Upper lobe of left lung (tissue), 4 donors: Measurements from ENCODE around the gene PRKAG2.

Source experiments
- POLR2A ChIP-seq, 4 donors: fragments of 450-650 bp; IDR thresholded peaks; one replicate each; pipeline ENCODE4 v1.5.1; 2016 to 2017; ENCODE audit warnings: antibody characterized with exemption in 4 of 4, mild to moderate bottlenecking in 2 of 4
- POLR2AphosphoS5 ChIP-seq, 2 donors: sonication (generic); formaldehyde crosslinking; IDR thresholded peaks; one replicate each; pipeline ENCODE4 v1.5.1; 2017; ENCODE audit warnings: antibody characterized with exemption in 2 of 2
- TF ChIP-seq, protein P1 (sequence below), 6 experiments: fragments of 450-650 bp in 4 of 6; fragments of 200-600 bp in 2 of 6; sonication (generic) in 2 of 6; IDR thresholded peaks; one replicate each; pipeline ENCODE4 v1.5.1; 2016 to 2019; ENCODE audit warnings: antibody characterized with exemption in 6 of 6

DNA sequence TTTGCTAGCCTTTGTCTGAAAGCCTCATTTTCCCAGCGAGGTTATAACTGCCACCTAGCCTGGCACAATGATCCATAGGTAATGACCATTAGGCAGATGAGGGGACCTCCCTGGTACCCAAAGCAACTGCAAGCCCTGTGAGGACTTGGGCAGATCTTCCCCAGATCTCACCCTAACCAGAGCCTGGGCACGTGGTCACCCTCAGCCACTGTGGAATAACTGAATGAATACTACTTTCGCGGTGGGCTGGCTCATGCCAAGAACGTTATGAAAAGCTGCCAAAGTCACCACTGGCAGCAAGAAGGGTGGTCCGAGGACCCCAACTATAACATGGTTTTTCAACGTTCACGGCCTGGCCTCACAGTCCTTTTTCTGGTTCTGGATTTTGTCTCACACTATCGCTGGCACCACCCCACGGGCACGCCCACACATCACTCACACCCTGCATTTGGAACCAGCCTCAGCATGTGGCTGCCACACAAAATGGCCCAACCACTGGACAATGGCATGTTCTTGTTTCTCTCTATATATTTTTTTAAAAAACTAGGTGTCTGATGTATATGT, 3.4 kb downstream of the PRKAG2 start:
- TF ChIP-seq, protein P1, sequence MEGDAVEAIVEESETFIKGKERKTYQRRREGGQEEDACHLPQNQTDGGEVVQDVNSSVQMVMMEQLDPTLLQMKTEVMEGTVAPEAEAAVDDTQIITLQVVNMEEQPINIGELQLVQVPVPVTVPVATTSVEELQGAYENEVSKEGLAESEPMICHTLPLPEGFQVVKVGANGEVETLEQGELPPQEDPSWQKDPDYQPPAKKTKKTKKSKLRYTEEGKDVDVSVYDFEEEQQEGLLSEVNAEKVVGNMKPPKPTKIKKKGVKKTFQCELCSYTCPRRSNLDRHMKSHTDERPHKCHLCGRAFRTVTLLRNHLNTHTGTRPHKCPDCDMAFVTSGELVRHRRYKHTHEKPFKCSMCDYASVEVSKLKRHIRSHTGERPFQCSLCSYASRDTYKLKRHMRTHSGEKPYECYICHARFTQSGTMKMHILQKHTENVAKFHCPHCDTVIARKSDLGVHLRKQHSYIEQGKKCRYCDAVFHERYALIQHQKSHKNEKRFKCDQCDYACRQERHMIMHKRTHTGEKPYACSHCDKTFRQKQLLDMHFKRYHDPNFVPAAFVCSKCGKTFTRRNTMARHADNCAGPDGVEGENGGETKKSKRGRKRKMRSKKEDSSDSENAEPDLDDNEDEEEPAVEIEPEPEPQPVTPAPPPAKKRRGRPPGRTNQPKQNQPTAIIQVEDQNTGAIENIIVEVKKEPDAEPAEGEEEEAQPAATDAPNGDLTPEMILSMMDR (IDR thresholded peaks at IDR 0.05), result no peak
- TF ChIP-seq POLR2A (IDR thresholded peaks at IDR 0.05), result no peak
- no peak for TF ChIP-seq POLR2AphosphoS5 (IDR thresholded peaks at IDR 0.05)
